NB4 (cell line): ENCODE measurements around the gene CHST5.

Experiments
- MYC ChIP-seq: IDR thresholded peaks from 2 replicates; pipeline ENCODE4 v1.6.1; 2011; ENCODE audit warnings: low read depth, low read length
- POLR2A ChIP-seq: IDR thresholded peaks from 2 replicates; pipeline ENCODE4 v1.6.1; 2011; ENCODE audit warnings: mild to moderate bottlenecking; ENCODE audit not compliant: insufficient read length; ENCODE audit errors: extremely low read depth
- TF ChIP-seq, protein P1 (sequence below): IDR thresholded peaks from one replicate; pipeline ENCODE4 v1.5.1; 2012; ENCODE audit warnings: low read depth, low read length

GRCh38 chr16:75529056-75529905 is 6.6 kb downstream of the CHST5 start:
- TF ChIP-seq, protein P1, sequence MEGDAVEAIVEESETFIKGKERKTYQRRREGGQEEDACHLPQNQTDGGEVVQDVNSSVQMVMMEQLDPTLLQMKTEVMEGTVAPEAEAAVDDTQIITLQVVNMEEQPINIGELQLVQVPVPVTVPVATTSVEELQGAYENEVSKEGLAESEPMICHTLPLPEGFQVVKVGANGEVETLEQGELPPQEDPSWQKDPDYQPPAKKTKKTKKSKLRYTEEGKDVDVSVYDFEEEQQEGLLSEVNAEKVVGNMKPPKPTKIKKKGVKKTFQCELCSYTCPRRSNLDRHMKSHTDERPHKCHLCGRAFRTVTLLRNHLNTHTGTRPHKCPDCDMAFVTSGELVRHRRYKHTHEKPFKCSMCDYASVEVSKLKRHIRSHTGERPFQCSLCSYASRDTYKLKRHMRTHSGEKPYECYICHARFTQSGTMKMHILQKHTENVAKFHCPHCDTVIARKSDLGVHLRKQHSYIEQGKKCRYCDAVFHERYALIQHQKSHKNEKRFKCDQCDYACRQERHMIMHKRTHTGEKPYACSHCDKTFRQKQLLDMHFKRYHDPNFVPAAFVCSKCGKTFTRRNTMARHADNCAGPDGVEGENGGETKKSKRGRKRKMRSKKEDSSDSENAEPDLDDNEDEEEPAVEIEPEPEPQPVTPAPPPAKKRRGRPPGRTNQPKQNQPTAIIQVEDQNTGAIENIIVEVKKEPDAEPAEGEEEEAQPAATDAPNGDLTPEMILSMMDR = no peak
- TF ChIP-seq POLR2A (no peak), MYC (no peak)
